Skeletal muscle tissue (tissue), 4 donors: ENCODE measurements around the gene BTBD17. TPM values are rescaled to one million over a fixed set of nuclear protein-coding genes. Genes with fewer than 3 reads are reported as not detected.

Experiments
- H3K27ac ChIP-seq: one replicate; pipeline ENCODE4 v1.7.0; 2013; ENCODE audit warnings: mild to moderate bottlenecking, low read depth, low read length, inconsistent platforms
- H3K27me3 ChIP-seq, 3 donors: one replicate each; pipeline ENCODE4 v1.7.0; 2013; ENCODE audit warnings: low read length in 3 of 3; ENCODE audit not compliant: control insufficient read depth in 3 of 3, insufficient read depth in 3 of 3
- H3K36me3 ChIP-seq, 3 donors: one replicate each; pipeline ENCODE4 v1.7.0; 2013; ENCODE audit warnings: low read length in 3 of 3; ENCODE audit not compliant: control insufficient read depth in 3 of 3, insufficient read depth in 3 of 3
- H3K4me1 ChIP-seq, 3 donors: one replicate each; pipeline ENCODE4 v1.7.0; 2013; ENCODE audit warnings: low read length in 3 of 3, mild to moderate bottlenecking in 3 of 3; ENCODE audit not compliant: control insufficient read depth in 3 of 3, insufficient read depth in 3 of 3
- H3K4me3 ChIP-seq, 3 donors: one replicate each; pipeline ENCODE4 v1.7.0; 2013; ENCODE audit warnings: low read length in 3 of 3
- H3K9ac ChIP-seq, 3 donors: one replicate each; pipeline ENCODE4 v1.7.0; 2013; ENCODE audit warnings: low read length in 3 of 3, mild to moderate bottlenecking in 3 of 3, moderate library complexity in 2 of 3, low read depth in 1 of 3
- H3K9me3 ChIP-seq, 3 donors: one replicate each; pipeline ENCODE4 v1.7.0; 2013; ENCODE audit warnings: low read length in 3 of 3; ENCODE audit not compliant: control insufficient read depth in 3 of 3
- total RNA-seq: library from RNA; depleted of rRNA; stranded (reverse); fragments of >200 nt; gene quantifications from one replicate; pipeline ENCODE4 v1.2.3, GENCODE V29; 2014
- donor health status: Osteomylitis.

The BTBD17 gene
- total RNA-seq, 1 donor from 2014 or later: not detected

DNA sequence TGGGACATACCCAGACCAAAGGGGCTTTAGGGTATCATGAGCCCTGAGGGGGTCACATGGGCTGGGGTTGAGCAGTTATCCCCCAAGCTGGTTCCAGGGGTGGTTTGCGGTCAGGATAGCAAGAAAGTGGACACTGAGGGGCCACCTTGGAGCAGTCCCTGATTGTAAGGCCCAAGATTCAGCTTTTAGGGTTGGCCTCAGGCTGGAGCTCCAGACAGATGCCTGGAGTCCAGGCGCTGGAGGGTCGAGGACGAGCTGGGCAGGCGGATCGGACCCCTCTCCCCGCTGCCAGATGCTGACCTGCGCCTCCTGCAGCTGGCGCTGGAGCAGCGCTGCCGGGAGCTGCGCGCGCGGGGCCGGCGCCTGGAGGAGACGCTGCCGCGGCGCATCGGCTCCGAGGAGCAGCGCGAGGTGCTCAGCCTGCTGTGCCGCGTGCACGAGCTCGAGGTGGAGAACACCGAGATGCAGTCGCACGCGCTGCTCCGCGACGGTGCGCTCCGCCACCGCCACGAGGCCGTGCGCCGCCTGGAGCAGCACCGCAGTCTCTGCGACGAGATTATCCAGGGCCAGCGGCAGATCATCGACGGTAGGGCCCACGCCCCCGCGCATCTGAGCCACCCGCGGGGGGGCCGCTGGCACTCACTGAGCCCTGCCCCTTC is 10.0 kb downstream of the BTBD17 start:
- no peak overlapping the region for H3K4me3 ChIP-seq
- no peak overlapping the region for H3K9ac ChIP-seq
- H3K4me1 ChIP-seq: no peaks in the 10 kb centered on the region
- H3K9me3 ChIP-seq: no peaks in the 10 kb centered on the region
- H3K27me3 ChIP-seq: peaks cover 77 to 91% (median 79%) of the 10 kb centered on the region in 3 donors
- H3K27ac ChIP-seq: no peak overlapping the region
- no peaks in the 10 kb centered on the region for H3K36me3 ChIP-seq

DNA sequence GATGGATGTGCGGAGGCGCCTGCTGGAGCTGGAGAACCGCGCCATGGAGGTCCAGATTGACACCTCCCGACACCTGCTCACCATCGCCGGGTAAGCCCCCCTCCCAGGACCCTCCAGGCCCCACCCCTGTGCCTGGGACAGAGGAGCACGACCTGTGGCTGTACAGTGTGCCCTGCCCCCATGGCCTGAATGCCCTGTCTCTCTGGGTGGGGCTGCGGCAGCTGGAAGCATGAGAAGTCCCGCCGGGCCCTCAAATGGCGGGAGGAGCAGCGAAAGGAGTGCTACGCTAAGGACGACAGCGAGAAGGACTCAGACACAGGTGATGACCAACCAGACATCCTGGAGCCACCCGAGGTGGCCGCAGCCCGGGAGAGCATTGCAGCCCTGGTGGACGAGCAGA is 11.2 kb downstream of the BTBD17 start:
- H3K9me3 ChIP-seq: no peaks in the 10 kb centered on the region
- peaks cover 65 to 85% (median 76%) of the 10 kb centered on the region in 3 donors for H3K27me3 ChIP-seq
- H3K4me1 ChIP-seq: no peaks in the 10 kb centered on the region
- H3K36me3 ChIP-seq: no peaks in the 10 kb centered on the region
- H3K9ac ChIP-seq: no peak overlapping the region
- no peak overlapping the region for H3K27ac ChIP-seq
- H3K4me3 ChIP-seq: no peak overlapping the region

DNA sequence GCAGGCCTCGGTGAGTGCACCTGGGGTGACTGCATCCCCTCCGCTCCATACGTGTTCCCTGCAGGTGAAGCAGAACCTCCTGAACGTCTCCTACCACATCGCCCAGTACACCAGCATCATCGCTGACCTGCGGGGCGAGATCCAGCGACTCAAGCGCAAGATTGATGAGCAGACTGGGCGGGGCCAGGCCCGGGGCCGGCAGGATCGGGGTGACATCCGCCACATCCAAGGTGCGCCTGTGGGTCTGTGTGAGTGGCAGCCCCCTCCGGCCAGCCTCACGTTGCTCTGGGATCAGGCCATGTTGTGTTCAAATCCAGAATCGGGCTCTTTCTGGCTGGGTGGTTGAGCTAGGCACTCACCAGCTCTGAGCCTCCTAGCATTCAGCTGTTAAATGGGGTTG is 12.5 kb downstream of the BTBD17 start:
- no peak overlapping the region for H3K9ac ChIP-seq
- H3K27ac ChIP-seq: no peak overlapping the region
- H3K4me1 ChIP-seq: no peaks in the 10 kb centered on the region
- H3K36me3 ChIP-seq: no peaks in the 10 kb centered on the region
- peaks cover 58 to 81% (median 66%) of the 10 kb centered on the region in 3 donors for H3K27me3 ChIP-seq
- no peaks in the 10 kb centered on the region for H3K9me3 ChIP-seq
- H3K4me3 ChIP-seq: no peak overlapping the region

DNA sequence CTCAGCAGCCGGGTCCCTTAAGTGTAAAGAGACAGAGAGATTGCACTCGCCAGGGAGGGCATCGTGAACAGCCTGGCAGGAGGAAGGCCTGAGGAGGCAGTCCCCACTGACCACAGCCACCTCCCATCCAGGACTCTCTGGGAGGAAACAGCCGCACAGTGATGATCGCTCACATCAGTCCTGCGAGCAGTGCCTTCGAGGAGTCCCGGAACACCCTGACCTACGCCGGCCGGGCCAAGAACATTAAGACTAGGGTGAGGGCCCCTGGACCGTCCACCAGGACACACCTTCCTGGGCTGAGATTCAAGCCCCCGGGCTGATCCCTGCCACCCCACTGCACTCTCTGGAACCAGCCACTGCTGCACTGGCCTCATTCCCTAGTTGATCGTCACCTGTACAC is 14.0 kb downstream of the BTBD17 start:
- peaks cover 43 to 71% (median 51%) of the 10 kb centered on the region in 3 donors for H3K27me3 ChIP-seq
- no peak overlapping the region for H3K9ac ChIP-seq
- H3K9me3 ChIP-seq: no peaks in the 10 kb centered on the region
- no peaks in the 10 kb centered on the region for H3K4me1 ChIP-seq
- H3K36me3 ChIP-seq: no peaks in the 10 kb centered on the region
- H3K27ac ChIP-seq: no peak overlapping the region
- H3K4me3 ChIP-seq: no peak overlapping the region

DNA sequence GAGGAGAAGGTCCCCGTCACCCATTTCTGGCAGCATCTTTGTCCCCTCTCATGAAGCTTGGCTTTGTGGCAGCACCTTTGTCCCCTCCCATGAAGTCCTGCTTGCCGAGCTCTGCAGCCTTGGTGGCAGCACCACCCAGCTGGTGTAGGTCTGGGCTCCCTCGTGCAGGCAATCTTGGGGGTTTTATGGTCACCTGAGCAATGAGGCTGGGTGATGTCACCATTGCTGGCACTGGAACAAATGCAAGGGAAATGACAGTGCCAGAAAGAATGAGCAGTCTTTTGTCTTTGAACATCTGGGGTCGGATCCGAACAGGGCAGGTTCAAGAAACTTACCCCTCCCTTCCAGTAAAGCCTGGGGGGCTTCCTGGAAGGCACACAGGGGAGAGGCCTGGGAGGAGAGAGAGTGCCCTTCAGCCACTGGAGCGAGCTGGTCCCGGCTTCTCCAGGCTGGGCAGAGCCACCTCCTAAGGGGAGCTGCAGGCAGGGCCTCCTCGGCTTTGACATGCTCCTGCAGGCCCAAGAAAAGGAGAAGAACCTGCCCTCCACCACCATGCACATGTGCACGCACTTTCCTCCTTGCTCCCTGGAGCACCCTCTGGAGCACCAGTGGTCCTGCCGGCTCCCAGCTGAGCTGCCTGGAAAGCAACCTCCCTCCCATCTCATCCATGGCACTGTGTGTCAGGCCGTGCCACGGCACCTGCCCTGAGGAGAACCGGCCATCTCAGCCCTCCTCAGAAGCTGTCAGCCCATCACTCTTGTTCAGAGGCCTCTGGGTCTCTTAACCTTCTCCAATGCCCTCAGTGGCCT is 16.0 kb downstream of the BTBD17 start:
- H3K4me1 ChIP-seq: no peaks in the 10 kb centered on the region
- peaks cover 26 to 66% (median 33%) of the 10 kb centered on the region in 3 donors for H3K27me3 ChIP-seq
- no peaks in the 10 kb centered on the region for H3K9me3 ChIP-seq
- H3K9ac ChIP-seq: no peak overlapping the region
- H3K4me3 ChIP-seq: no peak overlapping the region
- H3K36me3 ChIP-seq: no peaks in the 10 kb centered on the region
- H3K27ac ChIP-seq: no peak overlapping the region

DNA sequence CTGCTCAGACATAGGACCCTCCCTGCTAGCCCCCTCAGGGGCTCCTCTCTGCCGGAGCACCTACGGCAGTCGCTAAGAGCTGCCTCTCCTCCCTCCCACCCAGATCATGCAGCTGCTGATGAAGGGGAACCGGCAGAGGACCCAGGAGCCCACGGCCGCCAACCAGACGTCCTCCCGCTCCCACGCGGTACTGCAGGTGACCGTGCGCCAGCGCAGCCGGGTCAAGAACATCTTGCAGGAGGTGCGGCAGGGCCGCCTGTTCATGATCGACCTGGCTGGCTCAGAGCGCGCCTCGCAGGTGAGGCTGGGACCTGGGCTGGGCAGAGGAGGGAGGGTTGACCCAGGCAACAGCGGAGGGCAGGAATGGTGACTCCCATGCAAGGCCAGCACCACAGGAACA is 17.0 kb downstream of the BTBD17 start:
- Histone ChIP-seq H3K4me1 (no peaks in the 10 kb centered on the region), H3K27me3 (peaks cover 24 to 69% (median 30%) of the 10 kb centered on the region in 3 donors)

DNA sequence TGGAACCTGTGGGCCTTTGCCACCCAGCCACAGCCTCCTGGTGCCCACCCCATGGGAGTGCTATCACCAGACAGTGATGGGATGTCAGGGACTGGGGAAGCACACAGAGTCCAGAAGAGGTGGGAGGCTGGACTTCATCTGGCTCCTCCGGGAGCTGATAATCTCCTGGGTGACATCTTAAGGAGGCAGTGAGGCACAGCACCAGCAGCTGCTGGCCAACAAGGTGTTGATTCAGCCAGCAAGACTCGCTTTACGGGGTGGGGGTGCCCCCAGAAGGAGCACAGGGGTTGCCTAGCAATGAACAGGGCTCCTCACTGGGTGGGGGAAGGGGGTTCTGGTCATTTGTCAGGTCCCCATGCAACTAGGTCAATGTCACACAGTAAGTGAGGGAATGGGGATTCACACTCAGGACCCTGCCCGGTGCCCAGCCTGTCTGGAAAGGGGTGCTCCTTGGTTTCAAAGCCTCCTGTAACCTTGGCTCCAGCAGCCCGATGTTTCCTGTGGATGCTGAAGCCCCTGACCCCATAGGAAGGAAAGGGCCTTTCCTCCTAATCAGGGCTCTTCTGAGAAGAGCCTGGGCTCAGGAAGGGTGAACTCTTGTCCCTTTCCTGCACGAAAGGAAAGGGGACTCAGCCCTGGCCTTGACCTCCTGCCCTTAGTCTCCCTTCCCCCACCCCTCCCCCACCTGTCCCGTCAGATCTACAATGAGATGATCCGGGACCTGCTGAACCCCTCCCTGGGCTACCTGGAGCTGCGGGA is 18.0 kb downstream of the BTBD17 start:
- Histone ChIP-seq H3K27me3 (peaks cover 18 to 71% (median 32%) of the 10 kb centered on the region in 3 donors), H3K9ac (no peak overlapping the region), H3K4me3 (no peak overlapping the region), H3K36me3 (no peaks in the 10 kb centered on the region), H3K4me1 (no peaks in the 10 kb centered on the region), H3K9me3 (no peaks in the 10 kb centered on the region), H3K27ac (no peak overlapping the region)

More for the DNA sequence above, 17.0 kb downstream of the BTBD17 start:
- Histone ChIP-seq H3K9ac (no peak overlapping the region), H3K9me3 (no peaks in the 10 kb centered on the region), H3K27ac (no peak overlapping the region), H3K36me3 (no peaks in the 10 kb centered on the region), H3K4me3 (no peak overlapping the region)

DNA sequence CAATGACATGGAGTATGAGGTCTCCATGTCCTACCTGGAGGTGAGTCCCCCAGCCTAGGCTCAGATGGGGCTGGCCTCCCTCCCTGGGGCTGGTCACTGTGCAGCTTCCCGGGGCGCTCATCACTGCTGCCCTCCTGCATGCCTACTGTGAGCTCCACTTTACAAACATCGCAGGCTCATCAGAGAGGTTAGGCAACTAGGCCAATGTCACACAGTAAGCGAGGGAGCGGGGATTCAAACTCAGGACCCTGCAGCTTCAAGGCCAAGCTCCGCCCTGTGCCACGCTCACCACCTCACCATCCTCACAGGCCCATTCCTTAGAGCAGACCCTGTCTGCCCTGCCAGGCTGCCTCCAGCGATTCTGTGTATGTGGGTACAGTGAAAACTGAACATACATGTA is 18.5 kb downstream of the BTBD17 start:
- no peaks in the 10 kb centered on the region for H3K36me3 ChIP-seq
- H3K9ac ChIP-seq: no peak overlapping the region
- H3K9me3 ChIP-seq: no peaks in the 10 kb centered on the region
- no peak overlapping the region for H3K27ac ChIP-seq
- peaks cover 13 to 70% (median 35%) of the 10 kb centered on the region in 3 donors for H3K27me3 ChIP-seq
- H3K4me1 ChIP-seq: no peaks in the 10 kb centered on the region
- no peak overlapping the region for H3K4me3 ChIP-seq

DNA sequence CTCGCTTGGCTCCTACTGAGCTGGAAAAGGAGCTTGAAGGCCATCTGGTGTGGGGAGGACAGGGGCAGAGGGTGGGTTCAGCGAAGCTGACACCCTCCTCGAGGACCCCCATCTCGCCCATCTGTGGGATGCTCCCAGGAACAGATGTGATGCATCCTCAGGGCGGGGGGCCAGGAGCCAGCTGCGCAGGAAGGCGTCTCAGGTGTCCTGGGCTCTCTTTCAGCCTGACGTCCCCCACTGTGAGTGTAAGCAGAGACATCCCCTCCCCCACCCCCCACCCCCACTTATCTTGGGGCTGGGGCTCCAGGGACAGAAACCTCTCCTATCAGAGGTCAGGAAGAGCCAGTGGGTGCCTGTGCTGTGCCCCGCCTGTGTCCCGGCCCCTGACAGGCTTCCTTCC is 19.4 kb downstream of the BTBD17 start:
- no peak overlapping the region for H3K4me3 ChIP-seq
- H3K9ac ChIP-seq: no peak overlapping the region
- no peaks in the 10 kb centered on the region for H3K9me3 ChIP-seq
- peaks cover 11 to 70% (median 38%) of the 10 kb centered on the region in 3 donors for H3K27me3 ChIP-seq
- no peaks in the 10 kb centered on the region for H3K4me1 ChIP-seq
- H3K36me3 ChIP-seq: no peaks in the 10 kb centered on the region
- H3K27ac ChIP-seq: no peak overlapping the region
